Astrocyte (in vitro differentiated cells and primary cell): Measurements from ENCODE around the gene CAVIN1.

Experiments
- EZH2 ChIP-seq: IDR thresholded peaks from 2 replicates; pipeline ENCODE4 v1.6.1; 2012; ENCODE audit warnings: mild to moderate bottlenecking, low read length, inconsistent platforms; ENCODE audit not compliant: insufficient read depth
- TF ChIP-seq, protein P1 (sequence below): IDR thresholded peaks from 2 replicates; pipeline ENCODE4 v1.5.1; 2011; ENCODE audit warnings: low read depth, mild to moderate bottlenecking, inconsistent platforms, low read length, moderate library complexity; ENCODE audit not compliant: insufficient read depth

DNA sequence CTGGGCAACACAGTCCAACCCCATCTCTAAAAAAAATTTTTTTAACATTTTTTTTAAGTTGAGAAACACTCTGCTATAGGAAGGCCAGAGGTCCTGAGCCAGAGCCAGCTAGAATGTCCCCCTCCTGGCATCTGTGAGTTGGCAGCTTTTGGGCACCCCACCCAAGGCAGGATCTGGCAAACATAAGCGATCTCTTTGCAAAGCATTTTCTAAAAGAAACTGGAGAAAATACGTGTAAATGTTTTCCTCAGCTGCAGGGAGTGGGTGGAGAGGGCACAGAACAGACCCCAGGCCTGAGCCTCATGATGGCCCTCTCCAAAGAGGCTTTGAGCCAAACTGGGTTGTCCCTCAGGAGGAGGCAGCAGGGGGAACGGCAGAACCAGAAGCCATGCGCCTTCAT lies 11.7 kb downstream of the CAVIN1 start:
- TF ChIP-seq, protein P1, sequence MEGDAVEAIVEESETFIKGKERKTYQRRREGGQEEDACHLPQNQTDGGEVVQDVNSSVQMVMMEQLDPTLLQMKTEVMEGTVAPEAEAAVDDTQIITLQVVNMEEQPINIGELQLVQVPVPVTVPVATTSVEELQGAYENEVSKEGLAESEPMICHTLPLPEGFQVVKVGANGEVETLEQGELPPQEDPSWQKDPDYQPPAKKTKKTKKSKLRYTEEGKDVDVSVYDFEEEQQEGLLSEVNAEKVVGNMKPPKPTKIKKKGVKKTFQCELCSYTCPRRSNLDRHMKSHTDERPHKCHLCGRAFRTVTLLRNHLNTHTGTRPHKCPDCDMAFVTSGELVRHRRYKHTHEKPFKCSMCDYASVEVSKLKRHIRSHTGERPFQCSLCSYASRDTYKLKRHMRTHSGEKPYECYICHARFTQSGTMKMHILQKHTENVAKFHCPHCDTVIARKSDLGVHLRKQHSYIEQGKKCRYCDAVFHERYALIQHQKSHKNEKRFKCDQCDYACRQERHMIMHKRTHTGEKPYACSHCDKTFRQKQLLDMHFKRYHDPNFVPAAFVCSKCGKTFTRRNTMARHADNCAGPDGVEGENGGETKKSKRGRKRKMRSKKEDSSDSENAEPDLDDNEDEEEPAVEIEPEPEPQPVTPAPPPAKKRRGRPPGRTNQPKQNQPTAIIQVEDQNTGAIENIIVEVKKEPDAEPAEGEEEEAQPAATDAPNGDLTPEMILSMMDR = no peak
- no peak for TF ChIP-seq EZH2
